DND-41 (cell line): Measurements from ENCODE around the gene LAPTM4A.
A peak's percentile ranks its signal among the peaks of the same experiment; 100 is the strongest.

Experiments
- ATAC-seq: fragments of 200-7000 bp; cut with Tn5 transposase; 3 replicates; pipeline ENCODE4 v1.9.1; 2021; ENCODE audit warnings: low read depth; ENCODE audit not compliant: insufficient read depth
- DNase-seq: peaks from one replicate; pipeline ENCODE4 v3.0.0-alpha.2; 2020
- H2AFZ ChIP-seq: 2 replicates; pipeline ENCODE4 v1.6.0; 2012; ENCODE audit warnings: low read depth, low read length
- H3K27ac ChIP-seq: 2 replicates; pipeline ENCODE4 v1.5.1; 2012; ENCODE audit warnings: low read length, inconsistent platforms
- H3K27me3 ChIP-seq: fragments of 200-600 bp; sonication (generic); 2 replicates; pipeline ENCODE4 v1.6.0; 2012; ENCODE audit warnings: low read length, mild to moderate bottlenecking, inconsistent platforms; ENCODE audit not compliant: insufficient read depth, poor library complexity
- H3K36me3 ChIP-seq: 2 replicates; pipeline ENCODE4 v1.5.1; 2012; ENCODE audit warnings: low read length, inconsistent platforms; ENCODE audit not compliant: insufficient read depth
- H3K4me1 ChIP-seq: 2 replicates; pipeline ENCODE4 v1.5.1; 2012; ENCODE audit warnings: mild to moderate bottlenecking, low read length; ENCODE audit not compliant: insufficient read depth
- H3K4me2 ChIP-seq: 2 replicates; pipeline ENCODE4 v1.6.0; 2012; ENCODE audit warnings: mild to moderate bottlenecking, moderate library complexity, low read length, inconsistent platforms; ENCODE audit not compliant: insufficient read depth
- H3K4me3 ChIP-seq, 2 experiments: fragments of 200-600 bp in 1 of 2; shearing (Covaris generic) in 1 of 2; 2 replicates each; pipeline ENCODE4 v1.5.1; 2012 to 2016; ENCODE audit warnings: inconsistent platforms in 2 of 2, low read length in 2 of 2, mild to moderate bottlenecking in 2 of 2, low read depth in 1 of 2, moderate library complexity in 1 of 2
- H3K79me2 ChIP-seq: 2 replicates; pipeline ENCODE4 v1.6.0; 2012; ENCODE audit warnings: low read length, inconsistent platforms; ENCODE audit not compliant: insufficient read depth
- H3K9ac ChIP-seq: 2 replicates; pipeline ENCODE4 v1.6.0; 2012; ENCODE audit warnings: low read depth, mild to moderate bottlenecking, inconsistent platforms, low read length, moderate library complexity
- H3K9me3 ChIP-seq: 2 replicates; pipeline ENCODE4 v1.5.1; 2012; ENCODE audit warnings: low read length, moderate library complexity, mild to moderate bottlenecking, inconsistent platforms; ENCODE audit not compliant: insufficient read depth, severe bottlenecking
- H4K20me1 ChIP-seq: 2 replicates; pipeline ENCODE4 v1.6.0; 2012; ENCODE audit warnings: low read length; ENCODE audit not compliant: insufficient read depth
- CTCF ChIP-seq: IDR thresholded peaks from 2 replicates; pipeline ENCODE4 v1.5.1; 2012; ENCODE audit warnings: borderline replicate concordance, low read length, moderate library complexity, mild to moderate bottlenecking; ENCODE audit not compliant: poor library complexity, severe bottlenecking; ENCODE audit errors: extremely low read depth
- EZH2 ChIP-seq: IDR thresholded peaks from 3 replicates; pipeline ENCODE4 v1.6.1; 2012; ENCODE audit warnings: borderline replicate concordance, low read depth, mild to moderate bottlenecking, moderate library complexity, low read length, inconsistent platforms; ENCODE audit not compliant: severe bottlenecking

The LAPTM4A gene

DNA sequence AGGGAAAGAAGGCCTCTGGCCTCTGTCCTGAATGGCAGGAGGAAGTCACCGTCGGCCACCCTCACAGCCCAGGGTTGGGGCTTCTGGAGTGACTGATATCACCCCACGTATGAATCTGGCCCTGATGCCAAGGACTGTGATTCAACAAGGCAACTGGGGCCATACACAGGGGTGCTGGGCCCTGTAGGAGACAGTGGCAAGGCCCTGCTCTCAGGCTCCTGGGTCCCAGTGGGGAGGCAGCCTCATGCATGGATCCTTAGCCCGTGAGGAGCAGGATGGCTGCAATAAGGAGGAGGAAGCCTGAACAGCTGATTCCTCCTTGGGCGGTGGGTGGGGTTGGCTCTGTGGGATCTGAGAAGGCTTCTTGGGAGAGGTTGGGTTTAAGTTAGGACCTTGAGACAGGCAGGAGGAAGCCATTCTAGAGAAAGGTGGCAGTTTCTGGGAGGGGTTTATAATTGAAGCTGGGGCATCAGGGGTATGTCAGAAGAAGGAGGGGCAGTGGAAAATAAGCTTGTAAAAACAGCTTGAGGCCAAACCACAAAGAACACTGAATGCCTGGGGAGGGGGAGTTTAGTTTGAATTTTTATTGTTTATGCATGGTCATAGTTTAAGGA, 42.8 kb upstream of the LAPTM4A start:
- H3K4me1 ChIP-seq = no peaks in the 10 kb centered on the region
- H4K20me1 ChIP-seq = no peaks in the 10 kb centered on the region
- no peak overlapping the region for H3K4me3 ChIP-seq
- H3K79me2 ChIP-seq = no peaks in the 10 kb centered on the region
- DNase-seq (no peak), ATAC-seq (no peak)
- no peak overlapping the region for H3K27ac ChIP-seq
- H3K4me2 ChIP-seq = no peak overlapping the region
- no peak overlapping the region for H2AFZ ChIP-seq
- TF ChIP-seq CTCF (no peak), EZH2 (no peak)
- no peaks in the 10 kb centered on the region for H3K36me3 ChIP-seq
- no peaks in the 10 kb centered on the region for H3K9me3 ChIP-seq
- no peak overlapping the region for H3K9ac ChIP-seq
- peaks cover 29% of the 10 kb centered on the region for H3K27me3 ChIP-seq

DNA sequence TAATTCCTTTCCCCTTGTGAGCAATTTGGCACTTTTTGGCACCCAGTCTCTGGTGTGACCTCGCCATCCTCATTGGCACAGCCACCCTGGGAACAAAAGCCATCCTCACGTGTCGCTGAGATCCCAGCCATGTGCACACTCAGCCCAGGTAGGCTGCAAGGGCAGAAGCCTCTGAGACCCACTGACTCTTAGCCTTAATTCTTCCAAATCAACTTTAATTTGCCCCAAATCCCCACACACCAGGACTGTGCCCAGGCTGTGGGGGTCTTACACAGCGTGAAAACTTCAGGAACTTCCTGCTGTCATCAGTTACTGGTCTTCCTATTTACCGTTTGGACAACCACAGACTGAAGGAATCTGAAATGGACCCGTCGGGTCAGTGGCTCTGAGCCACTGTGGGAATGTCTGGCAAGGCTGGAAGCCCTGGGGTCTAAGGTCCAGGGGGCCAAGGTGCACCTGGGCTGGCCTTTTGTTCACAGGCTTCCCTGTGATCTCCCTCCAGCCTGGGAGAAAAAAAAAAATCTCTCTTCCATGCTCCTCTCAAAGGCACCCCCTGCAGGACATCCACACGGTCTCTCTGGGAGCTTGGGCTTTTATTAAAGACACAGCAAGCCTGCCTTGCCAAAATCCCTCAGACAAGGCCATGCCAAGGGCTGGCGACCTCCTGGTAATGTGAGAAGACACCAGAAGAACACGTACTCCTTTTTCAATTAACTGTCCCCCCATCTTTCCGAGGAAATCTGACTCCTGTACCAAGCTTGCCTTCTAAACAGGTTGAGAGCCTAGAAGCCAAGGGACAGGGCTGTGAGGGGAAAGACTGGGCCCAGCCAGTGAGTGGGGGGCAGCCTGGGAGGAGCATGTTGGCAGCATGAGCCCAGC, 42.1 kb upstream of the LAPTM4A start:
- peaks cover 33% of the 10 kb centered on the region for H3K27me3 ChIP-seq
- no peaks in the 10 kb centered on the region for H3K36me3 ChIP-seq
- H3K79me2 ChIP-seq = no peaks in the 10 kb centered on the region
- H2AFZ ChIP-seq = no peak overlapping the region
- no peak for ATAC-seq
- H3K27ac ChIP-seq = no peak overlapping the region
- peak; percentile 16 for TF ChIP-seq CTCF
- TF ChIP-seq EZH2 = no peak
- no peaks in the 10 kb centered on the region for H3K9me3 ChIP-seq
- H3K9ac ChIP-seq = no peak overlapping the region
- no peak overlapping the region for H3K4me2 ChIP-seq
- H3K4me3 ChIP-seq = no peak overlapping the region
- no peaks in the 10 kb centered on the region for H3K4me1 ChIP-seq
- DNase-seq = no peak
- no peaks in the 10 kb centered on the region for H4K20me1 ChIP-seq

- no peaks in the 10 kb centered on the region for H3K79me2 ChIP-seq
- TF ChIP-seq EZH2 (no peak), CTCF (no peak)
- H2AFZ ChIP-seq = no peak overlapping the region
- no peak overlapping the region for H3K27ac ChIP-seq
- no peak overlapping the region for H3K4me2 ChIP-seq
- H3K9me3 ChIP-seq = no peaks in the 10 kb centered on the region
- no peaks in the 10 kb centered on the region for H4K20me1 ChIP-seq
- no peaks in the 10 kb centered on the region for H3K4me1 ChIP-seq
- H3K9ac ChIP-seq = no peak overlapping the region
- no peak for DNase-seq
- no peak for ATAC-seq
- H3K4me3 ChIP-seq = no peak overlapping the region
- peaks cover 33% of the 10 kb centered on the region for H3K27me3 ChIP-seq
- H3K36me3 ChIP-seq = no peaks in the 10 kb centered on the region
Observed at GRCh38 chr2:20092901-20093235, 41.4 kb upstream of the LAPTM4A start.
